ENCODE measurements around the gene TMEM151B.

TMEM151B gene

GRCh38 chr6:44250718-44251123 lies 19.5 kb upstream of the TMEM151B start:
- no peak for DNase-seq (ENCODE audit: low spot score)

GRCh38 chr6:44251576-44252524 lies 18.4 kb upstream of the TMEM151B start:
- no peak for DNase-seq (ENCODE audit: low spot score)

- no peak for DNase-seq (ENCODE audit: low spot score)
Measured at GRCh38 chr6:44253307-44254101, 16.7 kb upstream of the TMEM151B start.

- DNase-seq (ENCODE audit: low spot score): no peak
Measured at GRCh38 chr6:44254191-44255104, 15.8 kb upstream of the TMEM151B start.

GRCh38 chr6:44255105-44255808 lies 15.0 kb upstream of the TMEM151B start:
- no peak for DNase-seq (ENCODE audit: low spot score)

- no peak for DNase-seq (ENCODE audit: low spot score)
Measured at GRCh38 chr6:44255871-44256774, 14.1 kb upstream of the TMEM151B start.

GRCh38 chr6:44256775-44257024 lies 13.6 kb upstream of the TMEM151B start:
- DNase-seq (ENCODE audit: low spot score): no peak

GRCh38 chr6:44257025-44257752 lies 13.1 kb upstream of the TMEM151B start, which contains the start of gene SLC35B2:
Gene SLC35B2 (minus strand): TSS chr6:44257528. CDS start chr6:44257410, 118 bp downstream.
- peak; percentile 74 for DNase-seq (ENCODE audit: low spot score)

- DNase-seq (ENCODE audit: low spot score): no peak
Measured at GRCh38 chr6:44257753-44258324, 12.4 kb upstream of the TMEM151B start.

GRCh38 chr6:44258325-44258863 lies 11.9 kb upstream of the TMEM151B start:
- no peak for DNase-seq (ENCODE audit: low spot score)

GRCh38 chr6:44258921-44259320 lies 11.3 kb upstream of the TMEM151B start:
- DNase-seq (ENCODE audit: low spot score): no peak

GRCh38 chr6:44260011-44260410 lies 10.2 kb upstream of the TMEM151B start:
- DNase-seq (ENCODE audit: low spot score): no peak

GRCh38 chr6:44260451-44261297 lies 9.6 kb upstream of the TMEM151B start:
- DNase-seq (ENCODE audit: low spot score): no peak

GRCh38 chr6:44261581-44261980 lies 8.7 kb upstream of the TMEM151B start:
- no peak for DNase-seq (ENCODE audit: low spot score)

GRCh38 chr6:44262467-44263353 lies 7.5 kb upstream of the TMEM151B start:
- no peak for DNase-seq (ENCODE audit: low spot score)

GRCh38 chr6:44263354-44264100 lies 6.7 kb upstream of the TMEM151B start:
- no peak for DNase-seq (ENCODE audit: low spot score)
